Measurements from ENCODE around the gene EN1. TPM values are rescaled to one million over a fixed set of nuclear protein-coding genes. Genes with fewer than 3 reads are reported as not detected.
A peak's percentile ranks its signal among the peaks of the same experiment; 100 is the strongest.

EN1 gene
- total RNA-seq, 1 donor from 2014 or later, result not detected

DNA sequence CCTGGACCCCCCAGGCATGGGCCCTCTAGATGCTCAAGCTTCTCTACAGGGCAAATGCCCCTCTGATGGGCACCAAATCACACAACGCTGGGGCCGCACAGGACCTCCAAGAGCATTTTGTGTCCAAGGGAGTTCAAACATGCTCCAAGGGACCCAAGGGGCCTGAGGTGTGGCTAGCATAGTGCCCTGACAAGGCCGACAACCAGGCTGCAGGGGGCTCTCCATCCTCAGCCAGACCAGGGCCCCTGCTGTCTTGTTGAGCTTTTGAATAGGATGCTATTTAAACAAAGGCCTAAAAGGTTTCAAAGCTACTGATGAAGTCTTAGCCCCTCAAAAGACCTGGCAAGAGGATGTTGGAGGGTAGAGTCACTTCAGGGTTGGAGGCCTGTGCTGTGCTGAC lies 33.1 kb downstream of the EN1 start:
- no peaks in the 10 kb centered on the region for H3K36me3 Mint-ChIP-seq
- H3K27ac Mint-ChIP-seq, result no peak overlapping the region
- Histone ChIP-seq H3F3A (ENCODE audit: low read depth) (peaks cover 19% of the 10 kb centered on the region), H3K36me3 (no peaks in the 10 kb centered on the region), H2AFZ (replicated peaks) (no peak overlapping the region), H3K27me3 (peaks cover 78% of the 10 kb centered on the region), H3K9ac (no peak overlapping the region), H3K4me2 (no peak overlapping the region), H3K27ac (no peak overlapping the region), H3K4me1 (peaks cover 27% of the 10 kb centered on the region), H3K4me3 (no peak overlapping the region), H3K9me3 (ENCODE audit: low read depth) (no peaks in the 10 kb centered on the region), H3K79me2 (ENCODE audit: low read depth) (no peaks in the 10 kb centered on the region), H4K20me1 (ENCODE audit: low read depth) (peaks cover 6% of the 10 kb centered on the region)
- DNase-seq (ENCODE audit: low spot score), result peak; percentile 8
- TF ChIP-seq, protein P1, sequence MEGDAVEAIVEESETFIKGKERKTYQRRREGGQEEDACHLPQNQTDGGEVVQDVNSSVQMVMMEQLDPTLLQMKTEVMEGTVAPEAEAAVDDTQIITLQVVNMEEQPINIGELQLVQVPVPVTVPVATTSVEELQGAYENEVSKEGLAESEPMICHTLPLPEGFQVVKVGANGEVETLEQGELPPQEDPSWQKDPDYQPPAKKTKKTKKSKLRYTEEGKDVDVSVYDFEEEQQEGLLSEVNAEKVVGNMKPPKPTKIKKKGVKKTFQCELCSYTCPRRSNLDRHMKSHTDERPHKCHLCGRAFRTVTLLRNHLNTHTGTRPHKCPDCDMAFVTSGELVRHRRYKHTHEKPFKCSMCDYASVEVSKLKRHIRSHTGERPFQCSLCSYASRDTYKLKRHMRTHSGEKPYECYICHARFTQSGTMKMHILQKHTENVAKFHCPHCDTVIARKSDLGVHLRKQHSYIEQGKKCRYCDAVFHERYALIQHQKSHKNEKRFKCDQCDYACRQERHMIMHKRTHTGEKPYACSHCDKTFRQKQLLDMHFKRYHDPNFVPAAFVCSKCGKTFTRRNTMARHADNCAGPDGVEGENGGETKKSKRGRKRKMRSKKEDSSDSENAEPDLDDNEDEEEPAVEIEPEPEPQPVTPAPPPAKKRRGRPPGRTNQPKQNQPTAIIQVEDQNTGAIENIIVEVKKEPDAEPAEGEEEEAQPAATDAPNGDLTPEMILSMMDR (IDR thresholded peaks at IDR 0.05), result no peak
- TF ChIP-seq EZH2phosphoT487 (IDR thresholded peaks at IDR 0.05) (no peak), EZH2 (IDR thresholded peaks at IDR 0.05) (no peak)
- H3K4me3 Mint-ChIP-seq, result no peak overlapping the region
- H3K9me3 Mint-ChIP-seq, result no peaks in the 10 kb centered on the region
- H3K27me3 Mint-ChIP-seq (ENCODE audit: insufficient read depth, low read depth), result peaks cover 20% of the 10 kb centered on the region
- peaks cover 65% of the 10 kb centered on the region for H3K4me1 Mint-ChIP-seq

DNA sequence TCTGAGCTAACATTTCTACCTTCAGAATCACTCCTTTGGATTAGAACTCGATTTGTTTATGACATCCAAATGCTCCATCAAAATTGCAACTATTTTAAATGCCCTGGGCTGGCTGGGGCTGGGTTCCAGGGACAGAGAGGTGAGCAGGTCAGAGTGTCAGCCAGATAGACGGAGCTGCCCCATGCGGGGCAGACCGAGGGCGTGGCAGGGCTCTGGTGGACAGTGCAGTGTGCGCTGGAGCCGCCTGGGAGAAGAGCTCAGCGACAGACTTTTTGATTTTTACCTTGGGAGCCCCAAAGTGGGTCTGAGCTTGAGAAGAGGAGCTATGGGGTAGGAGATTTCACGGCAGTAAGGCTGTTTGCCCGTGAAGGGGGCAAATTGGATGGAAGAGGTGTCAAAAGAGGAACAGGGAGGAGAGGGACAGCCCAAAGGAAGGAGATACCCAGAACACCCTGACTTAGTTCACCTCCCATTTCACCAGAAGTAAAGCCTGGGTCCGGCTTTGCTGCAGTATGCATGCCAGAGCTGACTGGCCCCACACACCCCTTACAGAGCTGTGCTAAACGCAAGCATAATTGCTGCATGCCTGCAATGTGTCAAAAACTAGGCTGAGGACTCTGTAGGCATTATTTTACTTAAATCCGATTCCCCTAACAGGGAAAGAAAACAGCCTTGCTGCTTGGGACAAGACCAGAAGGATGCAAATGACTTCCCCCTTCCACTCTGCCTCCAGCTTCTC lies 33.7 kb downstream of the EN1 start:
- TF ChIP-seq EZH2 (IDR thresholded peaks at IDR 0.05), result no peak
- TF ChIP-seq EZH2phosphoT487 (IDR thresholded peaks at IDR 0.05), result no peak
- TF ChIP-seq, protein P1 (IDR thresholded peaks at IDR 0.05), result no peak
- Histone ChIP-seq H4K20me1 (ENCODE audit: low read depth) (peaks cover 6% of the 10 kb centered on the region), H3K4me2 (peak overlapping the region; percentile 31), H2AFZ (replicated peaks) (no peak overlapping the region), H3F3A (ENCODE audit: low read depth) (peaks cover 21% of the 10 kb centered on the region), H3K4me1 (peaks cover 30% of the 10 kb centered on the region), H3K27me3 (peaks cover 76% of the 10 kb centered on the region), H3K27ac (no peak overlapping the region), H3K36me3 (no peaks in the 10 kb centered on the region), H3K9ac (no peak overlapping the region), H3K4me3 (no peak overlapping the region), H3K9me3 (ENCODE audit: low read depth) (no peaks in the 10 kb centered on the region), H3K79me2 (ENCODE audit: low read depth) (no peaks in the 10 kb centered on the region)
- Mint-ChIP-seq H3K27ac (peak overlapping the region; percentile 87), H3K27me3 (ENCODE audit: insufficient read depth, low read depth) (peaks cover 20% of the 10 kb centered on the region), H3K4me1 (peaks cover 68% of the 10 kb centered on the region), H3K36me3 (no peaks in the 10 kb centered on the region), H3K9me3 (no peaks in the 10 kb centered on the region), H3K4me3 (peak overlapping the region; percentile 34)
- peak; percentile 9 for DNase-seq (ENCODE audit: low spot score)

DNA sequence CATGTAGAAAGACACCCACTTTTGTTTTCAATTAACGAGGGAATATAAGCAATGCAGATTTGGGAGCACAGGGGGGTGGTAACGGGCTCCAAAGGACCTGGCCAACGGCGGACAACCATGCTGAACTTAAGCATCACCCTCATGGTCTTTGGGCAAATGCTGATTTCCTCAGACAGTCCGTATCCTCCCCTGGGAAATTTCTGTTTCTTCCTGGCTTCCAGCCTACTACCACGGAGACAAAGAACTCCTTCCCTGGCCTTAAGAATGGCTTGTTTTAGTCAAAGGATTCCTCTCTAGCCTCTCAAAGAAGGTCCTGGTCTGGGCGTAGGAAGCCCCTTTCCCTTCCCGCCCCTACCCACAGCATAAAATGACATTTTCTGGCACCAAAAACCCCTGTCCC lies 34.3 kb downstream of the EN1 start:
- Histone ChIP-seq H3K9me3 (ENCODE audit: low read depth) (no peaks in the 10 kb centered on the region), H3K4me3 (no peak overlapping the region), H3K27ac (no peak overlapping the region), H3K27me3 (peaks cover 76% of the 10 kb centered on the region), H4K20me1 (ENCODE audit: low read depth) (peaks cover 9% of the 10 kb centered on the region), H3K9ac (no peak overlapping the region), H3K36me3 (no peaks in the 10 kb centered on the region), H3K4me2 (peak overlapping the region; percentile 31), H3F3A (ENCODE audit: low read depth) (peaks cover 28% of the 10 kb centered on the region), H3K4me1 (peaks cover 36% of the 10 kb centered on the region), H3K79me2 (ENCODE audit: low read depth) (no peaks in the 10 kb centered on the region), H2AFZ (replicated peaks) (no peak overlapping the region)
- peak overlapping the region; percentile 87 for H3K27ac Mint-ChIP-seq
- H3K9me3 Mint-ChIP-seq, result no peaks in the 10 kb centered on the region
- TF ChIP-seq, protein P1 (IDR thresholded peaks at IDR 0.05), result no peak
- TF ChIP-seq EZH2phosphoT487 (IDR thresholded peaks at IDR 0.05) (no peak), EZH2 (IDR thresholded peaks at IDR 0.05) (no peak)
- H3K4me1 Mint-ChIP-seq, result peaks cover 70% of the 10 kb centered on the region
- peak overlapping the region; percentile 34 for H3K4me3 Mint-ChIP-seq
- no peaks in the 10 kb centered on the region for H3K36me3 Mint-ChIP-seq
- peaks cover 22% of the 10 kb centered on the region for H3K27me3 Mint-ChIP-seq (ENCODE audit: insufficient read depth, low read depth)
- DNase-seq (ENCODE audit: low spot score), result no peak

Measured in neural progenitor cell (in vitro differentiated cells).